GM19025 (cell line): ENCODE data around the gene SCN3A.

ENCODE experiments used
- ATAC-seq: cut with Tn5 transposase; IDR thresholded peaks from one replicate; pipeline ENCODE4 v1.9.1; 2021; ENCODE audit warnings: mild to moderate bottlenecking, low read depth, moderate library complexity; ENCODE audit not compliant: unreplicated experiment

Gene SCN3A

GRCh38 chr2:165192729-165193128, 11.1 kb downstream of the SCN3A start:
- no peak for ATAC-seq

GRCh38 chr2:165191096-165191728, 12.6 kb downstream of the SCN3A start:
- no peak for ATAC-seq

DNA sequence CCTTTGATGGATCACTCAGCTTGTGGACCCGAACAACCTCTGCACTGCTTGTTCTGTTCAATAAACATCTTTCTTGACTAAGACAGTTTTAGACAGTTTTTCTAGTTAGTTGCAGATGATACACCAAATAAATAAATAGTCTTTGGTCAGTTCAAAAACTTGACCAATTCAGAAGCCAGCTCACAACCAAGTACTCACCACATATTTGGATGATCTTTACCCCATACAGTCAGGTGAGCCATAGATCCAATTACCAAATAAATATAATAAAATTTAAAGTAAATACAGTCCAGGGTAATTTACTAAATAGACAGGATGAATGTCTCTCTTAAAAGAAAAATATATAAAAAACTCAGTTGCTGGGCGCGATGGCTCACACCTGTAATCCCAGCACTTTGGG, 18.2 kb downstream of the SCN3A start:
- ATAC-seq: no peak

- ATAC-seq: no peak
Observed at GRCh38 chr2:165182029-165182428, 21.8 kb downstream of the SCN3A start.

DNA sequence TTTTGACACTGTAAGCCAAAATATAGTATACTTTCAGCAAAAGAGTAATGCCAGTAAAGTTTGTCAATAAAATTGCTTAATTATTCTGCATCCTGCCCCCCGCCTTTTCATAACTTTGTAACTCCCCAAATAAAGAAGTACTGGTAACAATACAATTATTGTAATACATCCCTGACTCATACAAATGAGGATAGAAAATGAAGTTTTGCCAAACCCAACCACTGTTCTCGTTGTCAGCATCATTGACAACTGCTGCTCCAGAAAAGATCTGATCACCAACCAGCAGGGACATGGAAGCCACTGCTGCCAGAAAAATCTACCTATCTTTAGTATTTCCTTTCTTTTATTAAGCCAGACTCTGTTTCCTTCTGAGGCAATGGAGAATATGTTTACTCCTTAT, 27.1 kb downstream of the SCN3A start:
- ATAC-seq: no peak

GRCh38 chr2:165173215-165173614, 30.6 kb downstream of the SCN3A start:
- no peak for ATAC-seq

- no peak for ATAC-seq
Observed at GRCh38 chr2:165164201-165164600, 39.6 kb downstream of the SCN3A start.

GRCh38 chr2:165163761-165164160, 40.1 kb downstream of the SCN3A start:
- no peak for ATAC-seq

DNA sequence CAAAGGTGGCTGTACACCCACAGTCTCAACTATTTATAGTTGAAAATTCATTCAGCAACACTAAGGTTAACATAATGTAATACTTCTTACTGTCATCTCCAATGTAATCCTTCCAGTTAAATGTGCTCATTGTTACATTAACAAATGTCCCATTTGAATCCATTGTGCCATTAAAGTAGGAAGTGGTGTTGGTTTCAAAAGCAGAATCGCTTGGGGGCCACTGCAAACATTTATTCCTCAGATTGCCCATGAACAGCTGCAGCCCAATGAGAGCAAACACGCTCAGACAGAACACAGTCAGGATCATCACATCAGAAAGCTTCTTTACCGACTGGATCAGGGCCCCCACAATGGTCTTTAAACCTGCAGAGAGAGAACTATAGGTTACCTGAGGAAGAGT, 41.4 kb downstream of the SCN3A start:
- ATAC-seq: no peak

GRCh38 chr2:165161510-165161909, 42.3 kb downstream of the SCN3A start:
- no peak for ATAC-seq

DNA sequence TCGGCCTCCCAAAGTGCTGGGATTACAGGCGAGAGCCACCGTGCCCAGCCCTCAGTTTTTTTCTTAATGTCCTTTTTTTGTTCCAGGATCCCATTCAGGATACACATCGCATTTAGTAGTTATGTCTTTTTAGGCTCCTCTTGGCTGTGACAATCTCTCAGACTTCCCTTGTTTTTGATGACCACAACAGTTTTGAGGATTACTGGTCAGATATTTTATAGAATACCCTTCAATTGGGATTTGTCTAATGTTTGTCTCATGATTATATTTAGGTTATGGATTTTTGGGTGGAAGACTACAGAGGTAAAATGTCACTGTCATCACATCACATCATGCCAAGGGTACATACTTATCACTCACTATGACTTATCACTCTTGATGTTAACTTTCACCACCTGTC, 46.7 kb downstream of the SCN3A start:
- no peak for ATAC-seq

DNA sequence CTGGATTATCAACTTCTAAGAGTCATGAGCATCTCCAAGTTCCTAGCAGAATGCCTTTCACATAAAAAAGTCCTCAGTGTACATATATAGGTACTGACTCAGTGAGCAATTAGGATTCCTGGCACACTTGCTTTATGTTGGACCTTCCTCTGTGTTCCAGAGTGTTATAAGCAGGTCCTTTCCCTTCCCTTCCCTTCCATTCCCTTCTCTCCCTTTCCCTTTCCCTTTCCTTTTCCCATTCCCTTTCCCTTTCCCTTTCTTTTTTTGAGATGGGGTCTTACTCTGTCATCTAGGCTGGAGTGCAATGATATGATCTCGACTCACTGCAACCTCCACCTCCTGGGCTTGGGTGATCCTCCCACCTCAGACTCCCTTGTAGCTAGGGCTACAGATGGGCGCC, 48.7 kb downstream of the SCN3A start:
- no peak for ATAC-seq

DNA sequence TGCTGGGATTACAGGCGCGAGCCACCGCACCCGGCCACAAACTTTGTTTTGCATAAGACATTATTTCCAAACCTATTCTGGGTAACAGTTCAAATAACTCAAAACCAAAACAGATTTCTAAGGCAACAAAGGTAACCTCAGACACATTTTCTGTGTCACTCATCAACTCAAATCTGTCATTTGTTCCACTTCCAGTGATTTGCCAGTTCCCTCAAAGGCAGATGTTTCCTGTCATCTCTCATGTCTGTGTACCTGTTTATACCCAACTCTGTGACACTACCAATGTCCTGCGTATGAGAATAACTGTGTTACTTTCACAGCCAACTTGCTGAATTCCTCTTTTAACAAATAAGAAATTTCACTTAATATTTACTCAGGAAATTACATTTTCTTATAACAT, 54.4 kb downstream of the SCN3A start:
- peak; percentile 68 for ATAC-seq

DNA sequence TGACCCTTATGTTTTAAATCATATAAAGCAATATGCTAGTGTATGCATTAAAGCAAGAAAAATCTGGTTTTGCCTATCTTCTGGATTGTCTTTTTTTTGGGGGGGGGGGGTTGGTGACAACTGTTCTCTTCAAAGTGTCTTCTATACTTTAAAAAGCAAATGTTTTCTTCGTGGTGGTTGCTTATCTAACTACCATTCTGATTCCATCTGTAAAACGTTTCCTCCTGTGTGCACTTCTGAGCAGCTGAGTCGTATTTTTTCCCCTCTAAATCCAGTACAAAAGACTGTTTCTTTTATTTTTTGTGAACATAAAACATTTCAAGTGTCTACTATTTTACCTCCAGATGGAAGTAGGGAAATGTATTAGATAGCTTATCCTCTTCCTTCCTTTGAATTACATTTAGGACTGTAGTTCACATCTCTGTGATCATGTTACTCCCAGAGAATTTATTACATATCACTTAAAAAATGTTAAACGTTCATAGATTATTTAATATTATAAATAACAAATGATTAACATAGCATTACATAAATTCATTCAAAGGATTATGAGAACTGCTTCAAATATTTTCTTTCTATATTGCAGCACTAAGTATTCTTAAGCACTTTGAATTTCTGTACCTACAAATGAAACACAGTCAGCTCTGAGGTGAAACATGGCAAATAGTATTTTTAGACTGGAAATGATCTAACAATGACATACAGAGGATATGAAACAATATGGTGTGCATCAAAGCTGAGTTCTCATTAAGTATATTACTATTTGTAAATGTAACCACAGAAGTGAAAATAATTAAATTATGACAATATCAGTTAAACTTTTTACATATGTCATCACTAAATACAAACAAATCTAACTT, 56.4 kb downstream of the SCN3A start:
- ATAC-seq: no peak

GRCh38 chr2:165144315-165144714, 59.5 kb downstream of the SCN3A start:
- ATAC-seq: peak; percentile 53

- no peak for ATAC-seq
Observed at GRCh38 chr2:165141601-165142354, 62.1 kb downstream of the SCN3A start.

- ATAC-seq: no peak
Observed at GRCh38 chr2:165126244-165126643, 77.6 kb downstream of the SCN3A start.

GRCh38 chr2:165122521-165122920, 81.3 kb downstream of the SCN3A start:
- ATAC-seq: no peak

- ATAC-seq: no peak
Observed at GRCh38 chr2:165120740-165121467, 82.9 kb downstream of the SCN3A start.

- ATAC-seq: no peak
Observed at GRCh38 chr2:165115258-165115657, 88.6 kb downstream of the SCN3A start.
